Measurements from ENCODE around the gene ADAMTS13. TPM values are rescaled to one million over a fixed set of nuclear protein-coding genes. Genes with fewer than 3 reads are reported as not detected.

ADAMTS13 gene
- total RNA-seq, 2 experiments from 2014 or later, result 3.2 to 3.5 TPM

- no peak for ATAC-seq (ENCODE audit: low read depth)
- H3K4me3 Mint-ChIP-seq, result no peak overlapping the region
- POLR2A ChIA-PET, result no interaction called here
- H3K27ac Mint-ChIP-seq, result no peak overlapping the region
- peaks cover 7% of the 10 kb centered on the region for H3K27me3 Mint-ChIP-seq
- DNase-seq, result no peak
- H3K4me1 Mint-ChIP-seq, result peaks cover 8% of the 10 kb centered on the region
- peaks cover 3% of the 10 kb centered on the region for H3K36me3 Mint-ChIP-seq
- peaks cover 12% of the 10 kb centered on the region for H3K9me3 Mint-ChIP-seq
These were observed 83.1 kb downstream of the ADAMTS13 start for GRCh38 chr9:133505186-133505830.

GRCh38 chr9:133505901-133506652 lies 83.9 kb downstream of the ADAMTS13 start:
- Mint-ChIP-seq H3K36me3 (peaks cover 3% of the 10 kb centered on the region), H3K27ac (no peak overlapping the region), H3K4me3 (no peak overlapping the region), H3K4me1 (peaks cover 8% of the 10 kb centered on the region), H3K9me3 (peaks cover 12% of the 10 kb centered on the region), H3K27me3 (peaks cover 7% of the 10 kb centered on the region)
- ATAC-seq (ENCODE audit: low read depth) (no peak), DNase-seq (no peak)
- POLR2A ChIA-PET, result no interaction called here

- peaks cover 8% of the 10 kb centered on the region for H3K4me1 Mint-ChIP-seq
- H3K36me3 Mint-ChIP-seq, result peaks cover 3% of the 10 kb centered on the region
- peaks cover 6% of the 10 kb centered on the region for H3K9me3 Mint-ChIP-seq
- H3K27ac Mint-ChIP-seq, result no peak overlapping the region
- H3K4me3 Mint-ChIP-seq, result no peak overlapping the region
- POLR2A ChIA-PET, result no interaction called here
- no peak for ATAC-seq (ENCODE audit: low read depth)
- no peak for DNase-seq
- peaks cover 7% of the 10 kb centered on the region for H3K27me3 Mint-ChIP-seq
These were observed 84.5 kb downstream of the ADAMTS13 start for GRCh38 chr9:133506653-133507038.

- Mint-ChIP-seq H3K36me3 (peaks cover 1% of the 10 kb centered on the region), H3K27me3 (peaks cover 3% of the 10 kb centered on the region), H3K27ac (no peak overlapping the region), H3K4me3 (no peak overlapping the region), H3K9me3 (peaks cover 1% of the 10 kb centered on the region), H3K4me1 (peaks cover 8% of the 10 kb centered on the region)
- DNase-seq (no peak), ATAC-seq (ENCODE audit: low read depth) (no peak)
- POLR2A ChIA-PET, result no interaction called here
These were observed 85.2 kb downstream of the ADAMTS13 start for GRCh38 chr9:133507246-133507965.

GRCh38 chr9:133508046-133508445 lies 85.9 kb downstream of the ADAMTS13 start:
- DNase-seq (no peak), ATAC-seq (ENCODE audit: low read depth) (no peak)
- POLR2A ChIA-PET, result no interaction called here
- H3K4me1 Mint-ChIP-seq, result peaks cover 8% of the 10 kb centered on the region
- no peaks in the 10 kb centered on the region for H3K27me3 Mint-ChIP-seq
- no peak overlapping the region for H3K4me3 Mint-ChIP-seq
- no peaks in the 10 kb centered on the region for H3K9me3 Mint-ChIP-seq
- peak overlapping the region; percentile 30 for H3K27ac Mint-ChIP-seq
- H3K36me3 Mint-ChIP-seq, result no peaks in the 10 kb centered on the region

Other genes with a start within 250 kb of the ADAMTS13 start
- gene OBP2B, start 213.1 kb upstream of the ADAMTS13 start, total RNA-seq, result not detected
- gene ABO, start 147.2 kb upstream of the ADAMTS13 start, total RNA-seq, result not detected
- gene SURF6, start 86.2 kb upstream of the ADAMTS13 start, total RNA-seq, result 10 to 100 TPM; 20.5 to 21.0 TPM
- gene MED22, start 74.2 kb upstream of the ADAMTS13 start, total RNA-seq, result 10 to 100 TPM; 27.8 to 35.5 TPM
- gene RPL7A, start 74.1 kb upstream of the ADAMTS13 start, total RNA-seq, result 1,000 to 10,000 TPM; 1,843 to 1,855 TPM
- 10 to 100 TPM; 40.6 to 41.9 TPM for gene SURF1, start 65.9 kb upstream of the ADAMTS13 start, total RNA-seq
- 10 to 100 TPM; 16.2 to 17.0 TPM for gene SURF2, start 65.8 kb upstream of the ADAMTS13 start, total RNA-seq
- gene SURF4, start 46.3 kb upstream of the ADAMTS13 start, total RNA-seq, result 100 to 1,000 TPM; 160 to 161 TPM
- gene STKLD1, start 46.0 kb upstream of the ADAMTS13 start, total RNA-seq, result under 1 TPM; 0.17 to 0.91 TPM
- gene REXO4, start 4.4 kb upstream of the ADAMTS13 start, total RNA-seq, result 10 to 100 TPM; 28.9 to 30.8 TPM
- gene CACFD1, start 37.6 kb downstream of the ADAMTS13 start, total RNA-seq, result 1 to 10 TPM; 2.2 to 2.3 TPM
- gene SLC2A6, start 56.7 kb downstream of the ADAMTS13 start, total RNA-seq, result 1 to 10 TPM; 6.3 to 7.1 TPM
- gene MYMK, start 102.6 kb downstream of the ADAMTS13 start, total RNA-seq, result not detected
- under 1 TPM; 0.17 to 0.20 TPM for gene ADAMTSL2, start 112.3 kb downstream of the ADAMTS13 start, total RNA-seq
- gene FAM163B, start 187.0 kb downstream of the ADAMTS13 start, total RNA-seq, result not detected
- gene DBH, start 214.0 kb downstream of the ADAMTS13 start, total RNA-seq, result not detected